COLO668 (cell line): Measurements from ENCODE around the gene FNBP1L.

Experiments used
- DNase-seq: peaks from one replicate; lab custom pipeline; 2025; ENCODE audit not compliant: unreplicated experiment; lab: John Stamatoyannopoulos, UW

Gene FNBP1L

GRCh38 chr1:93567255-93567918 lies 119.5 kb downstream of the FNBP1L start:
- DNase-seq = no peak

- no peak for DNase-seq
These were observed 121.6 kb downstream of the FNBP1L start for GRCh38 chr1:93569489-93569888.

GRCh38 chr1:93571623-93572310 lies 123.8 kb downstream of the FNBP1L start:
- no peak for DNase-seq

GRCh38 chr1:93573940-93574469 lies 126.1 kb downstream of the FNBP1L start:
- DNase-seq = no peak

DNA sequence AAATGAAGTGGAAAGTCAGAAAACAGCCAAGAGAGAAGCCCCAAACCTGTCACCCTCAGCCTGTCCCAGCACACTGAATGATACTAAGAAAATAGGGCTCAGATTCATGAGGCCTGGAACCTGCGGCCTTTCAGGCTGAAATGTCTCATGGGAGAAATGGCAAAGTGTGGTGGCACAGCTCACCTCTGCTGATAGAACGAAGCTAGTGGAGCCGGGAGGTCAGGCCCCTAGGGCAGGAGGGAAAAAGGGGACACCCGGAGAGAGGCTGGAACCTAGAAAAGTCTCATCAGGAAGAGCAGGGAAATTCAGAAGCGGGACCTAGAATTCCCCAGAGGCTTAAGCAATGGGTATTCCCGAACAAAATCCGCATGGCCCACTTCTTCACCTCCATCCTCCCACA lies 126.6 kb downstream of the FNBP1L start:
- no peak for DNase-seq

DNA sequence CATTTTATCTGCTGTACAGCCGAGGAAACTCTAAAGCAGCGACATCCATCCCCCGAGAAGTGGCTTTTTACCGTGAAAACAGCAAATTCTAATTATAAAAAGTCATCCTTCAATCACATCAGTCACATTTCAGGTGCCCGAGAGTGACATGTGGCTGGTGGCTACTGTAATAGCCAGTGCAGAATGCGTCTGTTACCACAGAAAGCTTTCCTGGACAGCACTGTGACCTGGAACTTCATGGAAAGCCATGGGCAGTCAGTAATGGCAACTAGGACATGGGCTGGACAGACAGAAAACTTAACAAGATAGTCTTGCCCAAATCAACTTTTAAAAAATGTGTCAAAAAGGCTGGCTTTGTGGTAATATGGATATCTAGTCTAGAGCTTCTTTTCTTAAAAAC lies 127.1 kb downstream of the FNBP1L start:
- DNase-seq = no peak

DNA sequence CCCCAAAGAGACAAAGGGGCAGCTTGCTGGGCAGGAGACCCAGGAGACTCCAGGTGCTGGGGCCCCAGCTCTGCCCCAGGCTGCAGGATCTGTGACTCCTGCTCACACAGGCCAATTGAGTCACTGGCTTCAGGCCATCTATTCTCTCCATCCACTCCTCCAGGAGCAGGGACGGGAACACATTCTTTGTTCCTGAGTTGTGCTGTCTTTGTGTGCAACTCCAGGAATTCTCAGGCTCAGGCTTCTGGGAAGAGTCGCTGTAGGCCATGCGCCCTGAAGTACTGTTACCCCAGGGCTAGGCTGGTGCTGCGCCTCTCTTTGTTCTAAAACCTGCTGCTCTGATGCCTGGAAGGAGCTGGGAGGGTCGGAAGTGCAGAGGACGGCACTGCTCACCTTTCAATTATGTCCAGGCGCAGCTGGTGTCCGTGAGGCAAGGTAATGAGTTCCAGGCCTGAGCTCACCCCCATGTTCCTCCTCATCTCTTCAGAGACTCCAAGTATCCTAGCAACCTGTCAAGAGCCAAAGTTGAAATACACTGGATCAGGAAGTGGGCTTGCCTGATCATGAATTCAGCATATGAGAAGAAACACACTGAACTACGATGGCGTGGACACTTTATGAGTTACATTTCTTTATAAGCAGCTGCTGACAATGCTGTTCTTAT lies 127.8 kb downstream of the FNBP1L start:
- DNase-seq = peak; percentile 26

DNA sequence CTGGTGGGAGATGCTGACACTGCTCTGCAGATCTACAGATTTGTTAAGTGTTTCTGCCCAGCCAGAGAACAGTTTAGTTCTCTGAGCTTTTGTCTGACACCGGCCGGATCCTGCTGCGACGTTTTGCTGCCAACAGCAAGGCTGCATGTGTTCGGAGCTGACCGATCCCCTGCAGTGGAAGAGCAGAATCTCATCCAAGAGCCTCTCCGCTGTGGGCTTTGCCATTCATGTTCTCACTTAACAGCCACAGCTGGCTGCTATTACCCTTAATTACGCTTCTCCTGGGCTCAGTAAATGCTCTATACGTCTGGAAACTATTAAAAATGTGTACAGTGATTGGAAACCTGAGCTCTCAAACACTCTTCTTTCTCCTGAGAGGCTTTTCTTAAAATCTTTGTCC lies 128.4 kb downstream of the FNBP1L start:
- no peak for DNase-seq

- no peak for DNase-seq
These were observed 128.8 kb downstream of the FNBP1L start for GRCh38 chr1:93576746-93577145.

DNA sequence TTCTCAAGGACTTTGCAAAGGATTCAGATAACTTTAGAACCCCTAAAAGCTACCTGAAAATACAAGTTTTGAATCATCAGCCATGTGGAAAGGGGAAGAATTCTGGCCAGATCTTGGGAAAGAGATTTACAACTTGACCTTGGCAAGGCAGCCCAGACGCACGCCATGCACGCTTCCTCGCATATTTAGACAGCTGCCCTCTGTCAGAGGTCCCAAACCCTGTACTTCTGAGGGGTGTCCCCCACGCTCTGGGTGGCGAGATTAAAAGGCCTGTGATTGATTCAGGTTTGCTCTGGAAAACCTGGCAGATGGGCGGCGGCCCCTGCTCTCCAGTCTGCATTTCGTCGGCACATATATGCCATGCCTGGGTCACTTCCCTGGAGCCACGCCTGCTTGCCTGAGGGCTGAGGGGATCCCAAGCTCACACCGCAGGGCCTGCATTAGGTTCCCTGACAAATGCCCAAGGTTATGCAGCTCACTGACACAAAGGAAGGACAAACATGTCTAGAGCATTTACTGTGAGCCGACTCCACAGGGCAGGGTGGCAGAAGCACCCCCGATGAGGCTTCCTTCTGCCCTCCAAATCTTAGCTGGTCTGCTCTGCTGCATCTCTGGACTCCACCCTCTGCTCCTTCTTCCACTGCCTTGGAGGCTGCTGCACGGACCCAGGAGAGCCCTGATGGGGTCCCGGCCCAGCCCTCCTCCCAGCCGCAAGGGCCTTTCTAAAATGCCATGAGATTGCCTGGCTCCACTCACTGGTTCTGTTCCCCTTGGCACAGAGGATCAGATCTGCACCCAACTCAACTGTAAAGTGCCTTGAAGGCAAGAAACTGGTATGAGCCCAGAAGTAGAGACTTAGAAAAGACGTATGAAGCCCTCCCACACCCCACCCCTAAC lies 129.9 kb downstream of the FNBP1L start:
- no peak for DNase-seq

GRCh38 chr1:93578433-93578830 lies 130.5 kb downstream of the FNBP1L start:
- no peak for DNase-seq

GRCh38 chr1:93578911-93579825 lies 131.2 kb downstream of the FNBP1L start:
- DNase-seq = no peak

DNA sequence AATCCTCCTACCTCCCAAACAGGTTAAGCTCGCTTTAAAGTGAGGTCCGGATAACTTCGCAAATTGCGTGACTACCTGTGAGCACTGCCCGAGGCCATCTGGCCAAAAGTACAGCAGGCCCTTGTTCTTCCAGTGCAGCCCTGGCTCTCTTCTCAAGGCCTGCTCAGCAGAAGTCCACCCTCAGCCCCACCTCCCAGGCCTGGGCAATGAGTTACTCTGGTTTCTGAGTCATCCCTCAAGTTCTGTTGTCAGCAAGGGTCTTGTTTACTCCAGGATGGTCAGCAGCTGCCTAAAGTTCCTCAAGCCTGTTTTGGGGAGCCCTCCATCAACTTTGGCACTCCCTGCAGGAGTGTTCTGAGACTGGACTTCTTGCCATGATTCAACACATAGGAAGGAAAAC lies 132.0 kb downstream of the FNBP1L start:
- no peak for DNase-seq

- DNase-seq = peak; percentile 44
These were observed 134.3 kb downstream of the FNBP1L start for GRCh38 chr1:93581917-93582850.

DNA sequence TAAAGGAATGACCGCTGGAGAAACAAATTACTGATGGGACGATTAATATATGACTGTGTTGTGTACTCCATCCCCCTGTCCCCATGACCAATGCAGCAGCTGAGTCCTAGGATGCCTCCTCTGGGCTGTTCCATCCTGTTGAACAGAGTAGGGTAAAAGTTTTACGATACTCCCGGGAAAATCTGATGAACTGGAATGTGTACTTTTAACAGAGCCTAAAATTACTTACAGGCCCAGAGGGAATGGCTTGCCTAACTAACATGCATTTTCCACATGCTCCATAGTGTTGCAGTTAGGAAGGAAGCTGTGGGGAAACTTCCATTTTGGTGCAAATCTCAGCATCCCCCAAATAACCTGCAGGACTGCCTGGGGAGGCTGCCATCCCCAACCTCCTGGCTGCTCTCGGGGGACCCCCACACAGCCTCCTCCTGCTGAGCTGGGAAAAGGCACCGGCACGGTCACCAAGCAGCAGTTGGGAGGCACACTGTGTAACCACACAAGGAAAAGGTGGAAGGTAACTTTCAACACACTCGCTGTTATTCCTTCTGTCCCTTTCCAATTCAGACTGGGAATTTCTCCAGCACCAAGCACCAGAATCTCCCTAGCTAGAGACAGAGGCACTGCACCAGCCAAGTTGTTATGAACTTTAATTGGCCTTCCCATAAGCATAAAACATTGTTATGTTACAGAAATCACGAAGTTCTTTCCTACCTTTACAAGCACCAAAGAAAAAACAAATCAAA lies 136.5 kb downstream of the FNBP1L start:
- no peak for DNase-seq

- peak; percentile 71 for DNase-seq
These were observed 137.4 kb downstream of the FNBP1L start for GRCh38 chr1:93585059-93585966.

- no peak for DNase-seq
These were observed 139.4 kb downstream of the FNBP1L start for GRCh38 chr1:93587354-93587753.
